H1 (cell line): ENCODE measurements around the gene CEP57L1. TPM values are rescaled to one million over a fixed set of nuclear protein-coding genes. Genes with fewer than 3 reads are reported as not detected.

Experiments used
- GTF2F1 ChIP-seq: IDR thresholded peaks from 2 replicates; pipeline ENCODE4 v1.6.1; 2012; ENCODE audit warnings: low read depth, low read length, improper control_type of control experiment, borderline replicate concordance
- HDAC2 ChIP-seq, 2 experiments: fragments of 300-600 bp in 1 of 2; sonication (generic) in 1 of 2; IDR thresholded peaks; 2 replicates each; pipeline ENCODE4 v1.6.1; 2011 to 2012; ENCODE audit warnings: low read depth in 2 of 2, low read length in 2 of 2, mild to moderate bottlenecking in 2 of 2, moderate library complexity in 2 of 2, borderline replicate concordance in 1 of 2, inconsistent platforms in 1 of 2
- POU5F1 ChIP-seq: IDR thresholded peaks from 2 replicates; pipeline ENCODE4 v1.6.1; 2011; ENCODE audit warnings: low read depth, mild to moderate bottlenecking, low read length, moderate library complexity
- RBBP5 ChIP-seq: IDR thresholded peaks from 2 replicates; pipeline ENCODE4 v1.7.1; 2012; ENCODE audit warnings: low read depth, mild to moderate bottlenecking, inconsistent platforms, low read length, moderate library complexity, borderline replicate concordance
- RXRA ChIP-seq: IDR thresholded peaks from 2 replicates; pipeline ENCODE4 v1.6.1; 2011; ENCODE audit warnings: low read depth, mild to moderate bottlenecking, low read length, moderate library complexity; ENCODE audit not compliant: insufficient read depth
- SRF ChIP-seq: IDR thresholded peaks from 2 replicates; pipeline ENCODE4 v1.6.1; 2011; ENCODE audit warnings: mild to moderate bottlenecking, low read depth, low read length, moderate library complexity
- TAF1 ChIP-seq: IDR thresholded peaks from 2 replicates; pipeline ENCODE4 v1.6.1; 2011; ENCODE audit warnings: mild to moderate bottlenecking, low read depth, low read length
- TAF7 ChIP-seq: optimal IDR thresholded peaks from 2 replicates; pipeline ENCODE3; 2011; ENCODE audit warnings: low read depth, mild to moderate bottlenecking, inconsistent platforms, low read length, moderate library complexity, borderline replicate concordance
- USF2 ChIP-seq: IDR thresholded peaks from 2 replicates; pipeline ENCODE4 v1.6.1; 2011; ENCODE audit warnings: low read length, improper control_type of control experiment
- ZNF274 ChIP-seq: IDR thresholded peaks from 2 replicates; pipeline ENCODE4 v1.7.0; 2012; ENCODE audit warnings: low read length, borderline replicate concordance; ENCODE audit errors: extremely low read depth
- polyA plus RNA-seq, 7 experiments: library from polyadenylated mRNA; depleted of rRNA in 3 of 7; stranded (reverse) in 5 of 7; unstranded in 2 of 7; fragments of >200 nt in 5 of 7; fragments of 200-250 nt in 2 of 7; gene quantifications; 1 replicate in 5 of 7; 2 replicates in 1 of 7; 4 replicates in 1 of 7; pipeline versions ENCODE4 v1.2.1 to v1.2.3, GENCODE V29; 2011 to 2013; ENCODE audit warnings: missing spikeins in 2 of 7, mixed read lengths in 2 of 7
- total RNA-seq: library from RNA; stranded (reverse); fragmentation: NEBNext Ultra II Directional; extraction: Animal tissue kit (Norgen Biotek cat#: 25700); gene quantifications from 2 replicates; pipeline ENCODE4 v1.2.1, GENCODE V29; 2021
- TF ChIP-seq, protein P1 (sequence below): IDR thresholded peaks from 2 replicates; pipeline ENCODE4 v1.6.1; 2012; ENCODE audit warnings: inconsistent platforms

The CEP57L1 gene
- total and polyA plus RNA-seq, 2 of the 8 experiments (the other 6 are each of a cell fraction or from before 2014, with no cell fraction given), result 3.6 to 11.5 TPM

DNA sequence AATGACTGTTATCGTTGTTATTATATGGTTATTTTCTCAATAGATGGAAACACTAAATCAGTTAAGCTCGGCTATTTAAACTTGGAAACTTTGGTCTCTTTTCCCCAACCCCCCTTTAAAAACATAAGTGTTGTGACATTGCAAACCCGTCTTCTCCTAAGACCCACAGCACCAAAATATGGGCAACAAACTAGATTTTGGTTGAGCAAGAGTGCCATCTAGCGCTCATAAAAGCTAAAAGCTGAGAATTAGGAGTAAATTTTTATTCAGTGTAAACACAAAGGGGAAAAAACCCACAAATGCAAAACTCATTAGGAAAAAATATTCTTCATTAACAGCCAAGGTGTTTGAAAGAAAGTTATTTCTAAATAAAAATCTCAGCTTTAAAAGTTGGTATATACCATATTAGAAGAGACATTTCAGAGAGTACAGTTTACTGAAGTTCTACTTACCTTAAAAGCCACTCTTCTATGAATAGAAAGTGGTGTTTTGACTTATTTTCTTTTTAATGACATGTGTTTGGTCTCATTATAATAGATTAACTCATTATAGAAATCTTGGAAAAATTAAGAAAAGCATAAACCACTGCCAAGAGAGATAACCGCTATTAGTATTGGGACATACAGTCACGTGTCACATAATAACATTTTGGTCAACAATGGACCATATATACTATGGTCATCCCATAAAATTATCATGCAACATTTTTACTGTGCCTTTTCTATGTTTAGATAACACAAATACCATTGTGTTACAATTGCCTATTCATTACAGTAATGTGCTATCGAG lies 21.8 kb upstream of the CEP57L1 start (continued):
- TF ChIP-seq RBBP5, result no peak
- no peak for TF ChIP-seq GTF2F1
- TF ChIP-seq POU5F1, result no peak
- TF ChIP-seq TAF7, result no peak
- TF ChIP-seq ZNF274, result no peak
- no peak for TF ChIP-seq HDAC2 (IDR thresholded peaks at IDR 0.05; ENCODE audit: borderline replicate concordance in 1 of 2, low read depth in 2 of 2, low read length in 2 of 2)
- no peak for TF ChIP-seq SRF
- TF ChIP-seq, protein P1, sequence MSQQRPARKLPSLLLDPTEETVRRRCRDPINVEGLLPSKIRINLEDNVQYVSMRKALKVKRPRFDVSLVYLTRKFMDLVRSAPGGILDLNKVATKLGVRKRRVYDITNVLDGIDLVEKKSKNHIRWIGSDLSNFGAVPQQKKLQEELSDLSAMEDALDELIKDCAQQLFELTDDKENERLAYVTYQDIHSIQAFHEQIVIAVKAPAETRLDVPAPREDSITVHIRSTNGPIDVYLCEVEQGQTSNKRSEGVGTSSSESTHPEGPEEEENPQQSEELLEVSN, result no peak
- TF ChIP-seq RXRA, result no peak
- TF ChIP-seq TAF1, result no peak
- no peak for TF ChIP-seq USF2
